ENCODE measurements around the gene RPL28. TPM values are rescaled to one million over a fixed set of nuclear protein-coding genes. Genes with fewer than 3 reads are reported as not detected.

Gene RPL28
- total and polyA plus RNA-seq, 2 of the 13 experiments (the other 11 are each of a cell fraction or from before 2014, with no cell fraction given), result 105 to 420 TPM

DNA sequence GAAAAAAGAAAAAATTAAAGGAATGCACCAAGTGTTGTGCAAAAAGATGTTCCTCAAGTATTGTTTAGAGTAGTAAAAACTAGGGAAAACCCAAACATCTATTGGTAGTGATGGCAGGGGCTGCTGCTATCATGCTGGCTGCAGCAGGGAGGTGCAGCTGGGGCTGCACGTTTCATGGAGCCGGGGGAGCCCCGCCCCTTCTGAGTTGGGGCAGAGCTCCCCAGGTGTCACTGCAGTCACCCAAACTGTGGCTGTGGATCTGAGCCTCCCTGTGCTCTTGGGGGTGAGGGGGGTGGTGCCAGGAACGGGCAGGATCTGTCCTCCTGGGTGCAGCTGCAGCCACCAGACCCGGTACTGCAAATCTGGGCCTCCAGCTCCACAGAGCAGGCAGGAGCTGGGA lies 33.4 kb downstream of the RPL28 start:
- ATAC-seq (no peak), DNase-seq (ENCODE audit: low spot score) (no peak), FAIRE-seq (no peak)
- Histone ChIP-seq H3K4me3 (replicated peaks in 1 of 3; ENCODE audit: insufficient read depth in 1 of 3, low read depth in 2 of 3, low read length in 3 of 3) (no peak overlapping the region), H3K9ac (ENCODE audit: insufficient read depth, low read depth, low read length) (no peak overlapping the region), H2AFZ (ENCODE audit: low read length) (no peak overlapping the region), H3K4me2 (ENCODE audit: low read depth, low read length) (no peak overlapping the region), H4K20me1 (ENCODE audit: insufficient read depth, low read length) (no peaks in the 10 kb centered on the region), H3K79me2 (ENCODE audit: insufficient read depth, low read length) (no peaks in the 10 kb centered on the region), H3K36me3 (replicated peaks in 1 of 2; ENCODE audit: control insufficient read depth in 1 of 2, insufficient read depth in 2 of 2, low read length in 2 of 2) (no peaks in the 10 kb centered on the region), H3K9me3 (ENCODE audit: low read length) (no peaks in the 10 kb centered on the region), H3K27me3 (ENCODE audit: control insufficient read depth in 1 of 2, insufficient read depth in 2 of 2, low read length in 2 of 2) (peaks cover 0 to 16% of the 10 kb centered on the region in 2 experiments; a peak in 1 of 5 replicates), H3K4me1 (ENCODE audit: insufficient read depth, low read length) (peaks cover 10% of the 10 kb centered on the region), H3K27ac (ENCODE audit: extremely low read length, insufficient read depth, low read length) (no peak overlapping the region)
- ChIA-PET POLR2A (interaction anchor here (1.2 to 1.5 kb wide), 2 partner anchors 11 to 117 kb away, joined by 3 read pairs; partner anchors contain the start of gene UBE2S), CTCF (ENCODE audit: low intra/inter-chr PET ratio, low total read pairs) (interaction anchor here (1.6 to 2.7 kb wide), 4 partner anchors 84 to 278 kb away, joined by 3 to 23 read pairs (median 11); no protein-coding TSS in a partner anchor)
- intact Hi-C loops (cut with micrococcal nuclease; ENCODE audit: unreplicated experiment), result loop anchor here (5.0 kb wide), 1 partner anchor 277 kb away; no protein-coding TSS in a partner anchor
- no TSS peak for BruUV-seq (replicated peaks)
- TF ChIP-seq ZIK1 (CRISPR knock-in tag; IDR thresholded peaks at IDR 0.05; ENCODE audit: borderline replicate concordance, low read depth) (no peak), TCF7L2 (IDR thresholded peaks at IDR 0.05; ENCODE audit: low read depth, low read length) (no peak), ZNF552 (CRISPR knock-in tag; IDR thresholded peaks at IDR 0.05; ENCODE audit: borderline replicate concordance) (no peak), ZBTB26 (CRISPR knock-in tag; IDR thresholded peaks at IDR 0.05; ENCODE audit: borderline replicate concordance) (no peak), PHF5A (CRISPR knock-in tag; IDR thresholded peaks at IDR 0.05; ENCODE audit: low read depth, unreplicated experiment) (no peak)
- WGBS (ENCODE audit: low lambda C conversion rate), result no CpG with 5 or more reads among the region's 5 CpGs
- in situ Hi-C loops (cut with HindIII; ENCODE audit: extremely low pct_ligation_motif_present, low pct_unique_long_range_greater_than_20kb), result loop anchor here (5.0 kb wide), 2 partner anchors 117 to 202 kb away; no protein-coding TSS in a partner anchor

- Histone ChIP-seq H3K27ac (ENCODE audit: extremely low read length, insufficient read depth, low read length) (no peak overlapping the region), H2AFZ (ENCODE audit: low read length) (no peak overlapping the region), H3K4me2 (ENCODE audit: low read depth, low read length) (no peak overlapping the region), H3K9ac (ENCODE audit: insufficient read depth, low read depth, low read length) (no peak overlapping the region), H3K9me3 (ENCODE audit: low read length) (no peaks in the 10 kb centered on the region), H3K79me2 (ENCODE audit: insufficient read depth, low read length) (no peaks in the 10 kb centered on the region), H3K4me3 (replicated peaks in 1 of 3; ENCODE audit: insufficient read depth in 1 of 3, low read depth in 2 of 3, low read length in 3 of 3) (no peak overlapping the region), H4K20me1 (ENCODE audit: insufficient read depth, low read length) (no peaks in the 10 kb centered on the region), H3K27me3 (ENCODE audit: control insufficient read depth in 1 of 2, insufficient read depth in 2 of 2, low read length in 2 of 2) (peaks cover 0 to 17% of the 10 kb centered on the region in 2 experiments; a peak in 1 of 5 replicates), H3K36me3 (replicated peaks in 1 of 2; ENCODE audit: control insufficient read depth in 1 of 2, insufficient read depth in 2 of 2, low read length in 2 of 2) (no peaks in the 10 kb centered on the region), H3K4me1 (ENCODE audit: insufficient read depth, low read length) (peaks cover 10% of the 10 kb centered on the region)
- no peak for ATAC-seq
- no peak for DNase-seq (ENCODE audit: low spot score)
- no TSS peak for BruUV-seq (replicated peaks)
- 0% methylated on average over 1 of the region's 5 CpGs for WGBS (ENCODE audit: low lambda C conversion rate)
- ChIA-PET POLR2A (interaction anchor here (1.2 kb wide), 1 partner anchor 12 kb away, joined by 3 read pairs; the partner anchor contains the start of gene UBE2S), CTCF (ENCODE audit: low intra/inter-chr PET ratio, low total read pairs) (interaction anchor here (2.5 kb wide), 1 partner anchor 207 kb away, joined by 8 read pairs; no protein-coding TSS in a partner anchor)
- no peak for FAIRE-seq
- in situ Hi-C loops (cut with HindIII; ENCODE audit: extremely low pct_ligation_motif_present, low pct_unique_long_range_greater_than_20kb) (loop anchor here (5.0 kb wide), 2 partner anchors 117 to 202 kb away; no protein-coding TSS in a partner anchor), intact Hi-C loops (cut with micrococcal nuclease; ENCODE audit: unreplicated experiment) (loop anchor here (5.0 kb wide), 1 partner anchor 277 kb away; no protein-coding TSS in a partner anchor)
- TF ChIP-seq PAWR (CRISPR knock-in tag; IDR thresholded peaks at IDR 0.05; ENCODE audit: borderline replicate concordance), result no peak
- no peak for TF ChIP-seq CCAR2 (optimal IDR thresholded peaks at IDR 0.05; ENCODE audit: low read depth, low read length)
- no peak for TF ChIP-seq CEBPG (CRISPR knock-in tag; IDR thresholded peaks at IDR 0.05)
- no peak for TF ChIP-seq SNAI1 (CRISPR knock-in tag; IDR thresholded peaks at IDR 0.05; ENCODE audit: borderline replicate concordance)
- TF ChIP-seq, protein P1, sequence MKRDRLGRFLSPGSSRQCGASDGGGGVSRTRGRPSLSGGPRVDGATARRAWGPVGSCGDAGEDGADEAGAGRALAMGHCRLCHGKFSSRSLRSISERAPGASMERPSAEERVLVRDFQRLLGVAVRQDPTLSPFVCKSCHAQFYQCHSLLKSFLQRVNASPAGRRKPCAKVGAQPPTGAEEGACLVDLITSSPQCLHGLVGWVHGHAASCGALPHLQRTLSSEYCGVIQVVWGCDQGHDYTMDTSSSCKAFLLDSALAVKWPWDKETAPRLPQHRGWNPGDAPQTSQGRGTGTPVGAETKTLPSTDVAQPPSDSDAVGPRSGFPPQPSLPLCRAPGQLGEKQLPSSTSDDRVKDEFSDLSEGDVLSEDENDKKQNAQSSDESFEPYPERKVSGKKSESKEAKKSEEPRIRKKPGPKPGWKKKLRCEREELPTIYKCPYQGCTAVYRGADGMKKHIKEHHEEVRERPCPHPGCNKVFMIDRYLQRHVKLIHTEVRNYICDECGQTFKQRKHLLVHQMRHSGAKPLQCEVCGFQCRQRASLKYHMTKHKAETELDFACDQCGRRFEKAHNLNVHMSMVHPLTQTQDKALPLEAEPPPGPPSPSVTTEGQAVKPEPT (CRISPR knock-in tag; IDR thresholded peaks at IDR 0.05; ENCODE audit: low read depth), result no peak
- TF ChIP-seq POLR2G (IDR thresholded peaks at IDR 0.05; ENCODE audit: low read depth, low read length), result no peak
These were observed 34.0 kb downstream of the RPL28 start for GRCh38 chr19:55419624-55420236.

Measured in HepG2 (cell line).